Activated T-cell treated with anti-CD3 and anti-CD28 coated beads, Interleukin-2, amount 50 U/mL, for 24 hours (primary cell): ENCODE measurements around the gene BTBD19.
"Not testable (repeated sequence)": the region's sequence is repeated elsewhere in the genome, so short reads cannot be mapped to it uniquely, and the experiment has no call there.

Source experiments
- DNase-seq: peaks from one replicate; pipeline ENCODE4 v3.0.0-alpha.2; 2020
- H3K27ac Mint-ChIP-seq: 2 replicates; pipeline ENCODE4 v1.8.0; 2020; ENCODE audit warnings: mild to moderate bottlenecking, mixed read lengths
- H3K27me3 Mint-ChIP-seq: 2 replicates; pipeline ENCODE4 v1.8.0; 2020; ENCODE audit warnings: mixed read lengths
- H3K36me3 Mint-ChIP-seq: 2 replicates; pipeline ENCODE4 v1.8.0; 2020; ENCODE audit warnings: low read depth, mixed read lengths
- H3K4me1 Mint-ChIP-seq: 2 replicates; pipeline ENCODE4 v1.8.0; 2020; ENCODE audit warnings: low read depth, mixed read lengths
- H3K4me3 Mint-ChIP-seq: 2 replicates; pipeline ENCODE4 v1.8.0; 2020; ENCODE audit warnings: mild to moderate bottlenecking, moderate library complexity, mixed read lengths
- H3K9me3 Mint-ChIP-seq: 2 replicates; pipeline ENCODE4 v1.8.0; 2020; ENCODE audit warnings: mixed read lengths

Gene BTBD19

DNA sequence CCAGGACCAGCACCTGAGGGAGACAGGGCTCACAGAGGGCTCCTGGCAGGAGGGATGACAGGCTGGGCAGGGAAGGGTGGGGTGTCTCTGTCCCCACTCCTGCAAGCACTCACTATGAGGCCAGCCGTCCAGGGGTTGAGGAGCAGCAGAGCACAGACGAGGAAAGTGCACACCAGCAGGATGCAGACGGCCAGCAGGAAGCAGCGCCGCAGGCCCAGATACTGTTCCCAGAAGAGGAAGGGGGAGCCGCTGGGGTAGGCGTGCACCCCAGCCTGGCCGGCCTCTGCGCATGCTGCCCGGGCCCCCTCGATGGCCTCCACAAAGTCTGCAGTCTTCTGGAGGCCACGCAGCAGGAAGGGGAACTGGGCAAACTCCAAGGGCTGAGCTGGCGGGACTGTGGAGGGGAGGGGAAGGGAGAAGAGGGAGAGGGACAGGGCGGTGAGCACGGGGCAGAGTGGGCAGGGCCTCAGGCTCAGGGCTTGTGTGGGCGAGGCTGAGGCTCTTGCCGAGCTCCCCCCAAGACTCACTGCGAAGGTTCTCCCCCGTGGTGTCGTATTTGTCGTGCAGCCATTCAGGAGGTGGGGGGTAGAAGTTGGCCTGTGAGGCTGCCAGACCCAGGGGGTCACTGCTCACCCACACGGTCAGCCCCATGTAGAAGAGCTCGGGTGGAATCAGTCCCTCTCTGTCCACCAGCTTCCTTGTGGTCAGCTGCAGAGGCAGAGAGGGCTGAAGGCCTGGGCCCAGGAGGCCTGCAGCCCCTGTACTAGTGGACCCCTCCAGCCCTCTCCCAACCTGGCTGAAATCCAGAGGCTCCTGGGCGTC, 18.3 kb downstream of the BTBD19 start:
- no peak overlapping the region for H3K4me3 Mint-ChIP-seq

GRCh38 chr1:44827197-44828002, 19.1 kb downstream of the BTBD19 start:
- no peak for DNase-seq
- Mint-ChIP-seq H3K9me3 (no peaks in the 10 kb centered on the region), H3K27ac (no peak overlapping the region), H3K27me3 (no peaks in the 10 kb centered on the region), H3K36me3 (no peaks in the 10 kb centered on the region), H3K4me1 (no peaks in the 10 kb centered on the region), H3K4me3 (no peak overlapping the region)

More for the DNA sequence above, 18.3 kb downstream of the BTBD19 start:
- H3K9me3 Mint-ChIP-seq, result no peaks in the 10 kb centered on the region
- DNase-seq, result no peak
- H3K4me1 Mint-ChIP-seq, result no peaks in the 10 kb centered on the region
- no peak overlapping the region for H3K27ac Mint-ChIP-seq
- no peaks in the 10 kb centered on the region for H3K36me3 Mint-ChIP-seq
- no peaks in the 10 kb centered on the region for H3K27me3 Mint-ChIP-seq

DNA sequence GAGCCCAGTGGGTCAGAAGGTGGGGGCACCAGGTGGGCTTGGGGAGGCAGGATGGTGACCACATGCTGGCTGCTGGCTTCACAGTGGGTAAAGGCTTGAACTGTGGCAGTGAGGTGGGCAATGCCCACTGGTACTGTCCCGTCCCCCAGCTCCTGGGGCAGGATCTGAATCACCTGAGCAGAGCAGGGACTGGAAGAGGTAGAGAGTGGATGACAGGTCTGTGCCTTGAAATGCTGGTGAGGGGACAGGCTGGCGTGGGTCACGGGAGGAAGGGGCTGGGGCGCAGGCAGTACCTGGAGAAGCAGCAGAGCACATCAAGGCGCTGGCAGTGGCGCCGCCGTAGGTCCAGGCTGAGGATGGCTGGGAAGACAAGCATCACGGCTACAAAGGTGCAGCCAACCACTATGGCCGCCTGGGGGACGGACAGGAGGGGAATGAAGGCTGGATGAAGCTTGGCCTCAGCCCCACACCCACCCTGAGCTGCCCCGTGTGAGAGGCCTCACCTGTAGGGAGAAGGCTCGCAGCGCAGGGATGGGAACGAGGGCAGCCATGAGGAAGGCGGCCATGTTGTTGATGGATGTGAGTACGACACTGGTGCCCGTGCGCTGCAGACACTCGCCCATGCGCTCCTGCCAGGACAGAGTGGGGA, 19.8 kb downstream of the BTBD19 start:
- no peaks in the 10 kb centered on the region for H3K4me1 Mint-ChIP-seq
- no peaks in the 10 kb centered on the region for H3K27me3 Mint-ChIP-seq
- no peaks in the 10 kb centered on the region for H3K9me3 Mint-ChIP-seq
- H3K36me3 Mint-ChIP-seq, result no peaks in the 10 kb centered on the region
- DNase-seq, result no peak
- H3K27ac Mint-ChIP-seq, result no peak overlapping the region
- H3K4me3 Mint-ChIP-seq, result no peak overlapping the region

DNA sequence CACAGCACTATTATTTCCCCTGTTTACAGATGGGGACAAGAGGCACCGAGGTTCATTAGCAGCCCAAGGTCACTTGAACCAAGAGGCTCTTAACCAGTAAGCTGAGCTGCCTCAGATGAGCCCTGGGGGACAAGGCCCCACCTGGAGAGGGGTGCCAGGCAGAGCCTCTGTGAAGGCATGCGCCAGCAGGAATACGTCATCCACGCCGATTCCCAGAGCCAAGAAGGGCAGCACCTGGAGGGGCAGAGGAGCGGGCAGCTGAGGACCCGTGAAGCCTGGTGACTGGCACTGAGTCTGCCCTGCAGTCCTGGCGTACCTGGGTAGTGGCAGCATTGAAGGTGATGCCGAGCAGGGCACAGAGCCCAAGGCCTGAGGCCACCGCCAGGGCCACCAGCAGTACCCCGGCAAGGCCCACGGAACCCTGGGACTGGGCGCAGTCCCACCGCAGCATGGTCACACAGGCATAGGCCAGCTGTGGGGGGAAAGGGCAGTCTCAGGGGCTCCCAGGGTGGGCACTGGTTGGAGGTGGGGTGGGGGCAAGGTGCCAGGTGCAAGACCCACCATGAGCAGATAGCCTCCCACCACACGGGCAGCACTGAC, 20.6 kb downstream of the BTBD19 start:
- no peak for DNase-seq
- Mint-ChIP-seq H3K4me3 (no peak overlapping the region), H3K36me3 (no peaks in the 10 kb centered on the region), H3K27me3 (no peaks in the 10 kb centered on the region), H3K27ac (no peak overlapping the region), H3K4me1 (no peaks in the 10 kb centered on the region), H3K9me3 (no peaks in the 10 kb centered on the region)

GRCh38 chr1:44829506-44830384, 21.4 kb downstream of the BTBD19 start:
- Mint-ChIP-seq H3K4me3 (no peak overlapping the region), H3K27ac (no peak overlapping the region), H3K27me3 (no peaks in the 10 kb centered on the region), H3K36me3 (no peaks in the 10 kb centered on the region), H3K9me3 (no peaks in the 10 kb centered on the region), H3K4me1 (no peaks in the 10 kb centered on the region)
- no peak for DNase-seq

GRCh38 chr1:44830900-44831304, 22.6 kb downstream of the BTBD19 start:
- Mint-ChIP-seq H3K9me3 (no peaks in the 10 kb centered on the region), H3K4me1 (peaks cover 5% of the 10 kb centered on the region), H3K27me3 (no peaks in the 10 kb centered on the region), H3K27ac (no peak overlapping the region), H3K36me3 (no peaks in the 10 kb centered on the region), H3K4me3 (no peak overlapping the region)
- no peak for DNase-seq

- no peak overlapping the region for H3K27ac Mint-ChIP-seq
- no peak overlapping the region for H3K4me3 Mint-ChIP-seq
- no peaks in the 10 kb centered on the region for H3K9me3 Mint-ChIP-seq
- no peaks in the 10 kb centered on the region for H3K36me3 Mint-ChIP-seq
- no peak for DNase-seq
- peaks cover 8% of the 10 kb centered on the region for H3K4me1 Mint-ChIP-seq
- no peaks in the 10 kb centered on the region for H3K27me3 Mint-ChIP-seq
These were observed 23.2 kb downstream of the BTBD19 start for GRCh38 chr1:44831516-44831915.

DNA sequence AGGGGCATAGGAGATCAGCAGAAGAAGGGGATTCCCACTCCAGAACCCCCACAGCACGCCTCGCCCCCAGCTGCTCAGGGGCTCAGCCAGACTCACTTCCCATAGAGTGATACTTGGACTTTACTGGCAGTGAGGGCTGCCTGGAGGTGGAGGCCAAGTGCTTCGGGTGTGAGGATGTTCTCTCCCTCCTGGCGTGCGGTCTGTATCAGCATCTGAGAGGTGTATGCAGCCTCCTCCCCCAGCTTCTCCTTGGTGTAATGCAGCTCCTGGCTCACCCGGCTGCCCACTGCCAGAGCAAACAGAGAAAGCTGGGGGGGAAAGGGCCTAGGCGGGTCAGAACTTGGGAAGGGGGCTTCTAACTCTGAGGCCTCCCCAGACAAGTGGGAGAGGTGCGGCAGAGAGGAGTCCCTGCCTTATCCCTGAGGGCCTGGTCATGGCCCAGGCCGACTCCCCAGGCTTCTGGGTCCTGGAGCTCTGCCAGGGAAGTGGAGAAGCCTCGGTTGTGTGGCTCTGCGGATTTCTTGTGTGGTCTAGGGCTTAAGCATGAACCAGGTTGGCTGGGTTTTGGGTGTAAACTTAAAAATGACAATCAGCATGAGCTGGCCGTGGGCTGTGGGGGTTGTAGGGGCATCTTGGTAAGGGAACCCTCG, 23.9 kb downstream of the BTBD19 start:
- no peak for DNase-seq
- Mint-ChIP-seq H3K4me3 (no peak overlapping the region), H3K27me3 (no peaks in the 10 kb centered on the region), H3K4me1 (peaks cover 9% of the 10 kb centered on the region), H3K27ac (no peak overlapping the region), H3K36me3 (no peaks in the 10 kb centered on the region), H3K9me3 (no peaks in the 10 kb centered on the region)

GRCh38 chr1:44834328-44834727, 26.0 kb downstream of the BTBD19 start:
- H3K36me3 Mint-ChIP-seq, result no peaks in the 10 kb centered on the region
- no peak overlapping the region for H3K27ac Mint-ChIP-seq
- peaks cover 9% of the 10 kb centered on the region for H3K4me1 Mint-ChIP-seq
- H3K4me3 Mint-ChIP-seq, result no peak overlapping the region
- no peak for DNase-seq
- H3K27me3 Mint-ChIP-seq, result no peaks in the 10 kb centered on the region
- no peaks in the 10 kb centered on the region for H3K9me3 Mint-ChIP-seq

DNA sequence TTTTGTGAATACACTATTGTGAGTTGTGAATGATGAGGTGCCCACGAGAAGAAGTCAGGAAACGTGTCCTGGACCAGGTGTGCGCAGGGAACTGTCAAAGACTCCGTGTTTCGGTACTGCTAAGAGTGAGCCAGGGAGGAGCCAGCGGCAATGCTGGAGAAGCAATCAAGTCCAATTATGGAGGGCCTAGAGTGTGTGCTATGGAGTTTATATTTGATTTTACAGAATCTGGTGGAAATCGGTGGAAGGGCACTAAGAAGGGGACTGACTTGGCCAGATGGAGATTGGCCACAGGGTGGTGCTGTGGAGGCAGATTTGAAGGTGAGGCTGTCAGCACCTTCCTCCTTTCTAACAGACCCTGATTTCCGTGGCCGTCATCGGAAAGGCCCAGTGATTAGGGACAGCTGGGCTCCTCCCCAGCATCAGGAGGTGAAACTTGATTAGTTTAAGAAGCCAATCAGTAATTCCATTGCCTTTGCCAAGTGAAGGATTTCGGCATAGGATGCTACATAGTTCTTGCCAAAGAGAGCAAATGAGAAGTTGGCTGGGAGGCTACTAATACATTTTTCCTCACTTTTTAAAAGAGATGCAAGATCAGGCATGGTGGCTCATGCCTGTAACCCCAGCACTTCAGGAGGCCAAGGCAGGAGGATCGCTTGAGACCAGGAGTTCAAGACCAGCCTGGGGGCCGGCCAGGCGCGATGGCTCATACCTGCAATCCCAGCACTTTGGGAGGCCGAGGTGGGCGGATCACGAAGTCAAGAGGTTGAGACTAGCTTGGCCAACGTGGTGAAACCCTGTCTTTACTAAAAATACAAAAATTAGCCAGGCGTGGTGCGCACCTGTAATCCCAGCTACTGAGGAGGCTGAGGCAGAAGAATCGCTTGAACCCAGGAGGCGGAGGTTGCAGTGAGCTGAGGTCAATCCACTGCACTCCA, 27.7 kb downstream of the BTBD19 start:
- DNase-seq, result peak; percentile 88
- H3K27me3 Mint-ChIP-seq, result peaks cover 6% of the 10 kb centered on the region
- H3K36me3 Mint-ChIP-seq, result no peaks in the 10 kb centered on the region
- no peaks in the 10 kb centered on the region for H3K9me3 Mint-ChIP-seq
- no peak overlapping the region for H3K27ac Mint-ChIP-seq
- no peak overlapping the region for H3K4me3 Mint-ChIP-seq
- H3K4me1 Mint-ChIP-seq, result peaks cover 9% of the 10 kb centered on the region

- H3K27me3 Mint-ChIP-seq, result peaks cover 21% of the 10 kb centered on the region
These were observed 30.0 kb downstream of the BTBD19 start for GRCh38 chr1:44838294-44838693.

GRCh38 chr1:44839576-44839975, 31.3 kb downstream of the BTBD19 start:
- peaks cover under 1% of the 10 kb centered on the region for H3K36me3 Mint-ChIP-seq
- peaks cover 26% of the 10 kb centered on the region for H3K27me3 Mint-ChIP-seq
- DNase-seq, result no peak
- no peak overlapping the region for H3K27ac Mint-ChIP-seq
- H3K4me1 Mint-ChIP-seq, result peaks cover 18% of the 10 kb centered on the region
- H3K9me3 Mint-ChIP-seq, result no peaks in the 10 kb centered on the region
- no peak overlapping the region for H3K4me3 Mint-ChIP-seq

More at GRCh38 chr1:44838294-44838693, 30.0 kb downstream of the BTBD19 start:
- not testable (repeated sequence) for H3K9me3 Mint-ChIP-seq, DNase-seq, H3K36me3 Mint-ChIP-seq, H3K4me3 Mint-ChIP-seq, H3K27ac Mint-ChIP-seq
- H3K4me1 Mint-ChIP-seq, result peaks cover 15% of the 10 kb centered on the region
